HL-60 (cell line): ENCODE results near the gene LRRC71.

Experiments
- DNase-seq, 2 experiments: peaks; one replicate each; pipeline ENCODE4 v3.0.0-alpha.2; 2010 to 2020; ENCODE audit warnings: low read depth in 1 of 2, low spot score in 1 of 2
- H3K27ac ChIP-seq: fragments of 250-450 bp; sonication (Bioruptor Pico); replicated peaks from 2 replicates; pipeline ENCODE4 v1.5.1; 2020; ENCODE audit warnings: mild to moderate bottlenecking, moderate library complexity
- H3K27me3 ChIP-seq: fragments of 250-450 bp; sonication (Bioruptor Pico); 2 replicates; pipeline ENCODE4 v1.5.1; 2021; ENCODE audit warnings: mild to moderate bottlenecking, moderate library complexity; ENCODE audit not compliant: insufficient read depth, poor library complexity, severe bottlenecking
- H3K4me3 ChIP-seq: replicated peaks from 2 replicates; pipeline ENCODE4 v1.5.1; 2011; ENCODE audit warnings: mild to moderate bottlenecking, control low read depth, low read length; ENCODE audit not compliant: insufficient read depth
- GABPA ChIP-seq: IDR thresholded peaks from 2 replicates; pipeline ENCODE4 v1.6.1; 2012; ENCODE audit warnings: low read depth
- POLR2AphosphoS5 ChIP-seq: IDR thresholded peaks from 2 replicates; pipeline ENCODE4 v1.6.1; 2012; ENCODE audit warnings: low read depth
- SPI1 ChIP-seq: IDR thresholded peaks from 2 replicates; pipeline ENCODE4 v1.6.1; 2012; ENCODE audit warnings: low read depth, mild to moderate bottlenecking, borderline replicate concordance
- TF ChIP-seq, protein P1 (sequence below): IDR thresholded peaks from 2 replicates; pipeline ENCODE4 v1.6.1; 2012; ENCODE audit warnings: low read depth; ENCODE audit not compliant: insufficient replicate concordance
- TF ChIP-seq, protein P2 (sequence below): IDR thresholded peaks from one replicate; pipeline ENCODE4 v1.5.1; 2011; ENCODE audit warnings: low read length, control low read depth, inconsistent platforms; ENCODE audit not compliant: insufficient read depth

The LRRC71 gene

DNA sequence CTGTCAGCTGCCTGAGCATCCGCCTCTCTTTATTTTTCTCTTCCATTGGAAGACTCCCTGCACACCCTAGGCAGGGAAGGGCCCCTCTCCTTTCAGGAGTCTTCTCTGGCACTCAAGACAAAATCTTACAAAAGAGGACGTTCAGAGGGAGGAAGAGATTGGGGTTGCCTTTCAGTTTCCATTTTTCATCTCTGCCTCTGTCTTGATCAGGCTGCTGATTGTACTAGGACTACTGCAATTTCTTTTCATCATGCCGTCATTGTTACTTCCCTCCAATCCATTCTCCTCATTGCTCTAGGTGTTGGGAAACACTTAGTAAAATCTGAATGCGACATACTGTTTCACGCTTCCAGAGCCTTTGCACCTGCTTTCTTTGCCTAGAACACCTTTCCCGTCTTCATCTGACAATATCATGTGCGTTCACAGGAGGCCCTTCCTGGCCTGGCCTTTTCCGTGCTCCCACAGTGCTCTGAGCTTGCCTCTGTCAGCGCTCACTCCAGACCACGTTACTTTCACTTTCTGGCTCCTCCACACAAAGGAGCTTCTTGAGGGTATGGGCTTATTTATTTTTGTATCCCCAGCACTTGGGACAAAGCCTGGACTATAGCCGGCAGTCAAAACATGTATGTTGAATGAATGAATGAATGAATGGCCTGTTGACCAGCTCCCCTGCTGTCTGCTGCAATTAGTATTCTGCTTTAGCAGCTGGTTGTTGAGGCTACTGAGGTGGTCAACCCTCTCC lies 10.9 kb downstream of the LRRC71 start:
- no peak for DNase-seq
- no peak overlapping the region for H3K27ac ChIP-seq
- TF ChIP-seq GABPA (no peak), POLR2AphosphoS5 (no peak), SPI1 (no peak)
- TF ChIP-seq, protein P1, sequence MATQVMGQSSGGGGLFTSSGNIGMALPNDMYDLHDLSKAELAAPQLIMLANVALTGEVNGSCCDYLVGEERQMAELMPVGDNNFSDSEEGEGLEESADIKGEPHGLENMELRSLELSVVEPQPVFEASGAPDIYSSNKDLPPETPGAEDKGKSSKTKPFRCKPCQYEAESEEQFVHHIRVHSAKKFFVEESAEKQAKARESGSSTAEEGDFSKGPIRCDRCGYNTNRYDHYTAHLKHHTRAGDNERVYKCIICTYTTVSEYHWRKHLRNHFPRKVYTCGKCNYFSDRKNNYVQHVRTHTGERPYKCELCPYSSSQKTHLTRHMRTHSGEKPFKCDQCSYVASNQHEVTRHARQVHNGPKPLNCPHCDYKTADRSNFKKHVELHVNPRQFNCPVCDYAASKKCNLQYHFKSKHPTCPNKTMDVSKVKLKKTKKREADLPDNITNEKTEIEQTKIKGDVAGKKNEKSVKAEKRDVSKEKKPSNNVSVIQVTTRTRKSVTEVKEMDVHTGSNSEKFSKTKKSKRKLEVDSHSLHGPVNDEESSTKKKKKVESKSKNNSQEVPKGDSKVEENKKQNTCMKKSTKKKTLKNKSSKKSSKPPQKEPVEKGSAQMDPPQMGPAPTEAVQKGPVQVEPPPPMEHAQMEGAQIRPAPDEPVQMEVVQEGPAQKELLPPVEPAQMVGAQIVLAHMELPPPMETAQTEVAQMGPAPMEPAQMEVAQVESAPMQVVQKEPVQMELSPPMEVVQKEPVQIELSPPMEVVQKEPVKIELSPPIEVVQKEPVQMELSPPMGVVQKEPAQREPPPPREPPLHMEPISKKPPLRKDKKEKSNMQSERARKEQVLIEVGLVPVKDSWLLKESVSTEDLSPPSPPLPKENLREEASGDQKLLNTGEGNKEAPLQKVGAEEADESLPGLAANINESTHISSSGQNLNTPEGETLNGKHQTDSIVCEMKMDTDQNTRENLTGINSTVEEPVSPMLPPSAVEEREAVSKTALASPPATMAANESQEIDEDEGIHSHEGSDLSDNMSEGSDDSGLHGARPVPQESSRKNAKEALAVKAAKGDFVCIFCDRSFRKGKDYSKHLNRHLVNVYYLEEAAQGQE, result no peak
- TF ChIP-seq, protein P2, sequence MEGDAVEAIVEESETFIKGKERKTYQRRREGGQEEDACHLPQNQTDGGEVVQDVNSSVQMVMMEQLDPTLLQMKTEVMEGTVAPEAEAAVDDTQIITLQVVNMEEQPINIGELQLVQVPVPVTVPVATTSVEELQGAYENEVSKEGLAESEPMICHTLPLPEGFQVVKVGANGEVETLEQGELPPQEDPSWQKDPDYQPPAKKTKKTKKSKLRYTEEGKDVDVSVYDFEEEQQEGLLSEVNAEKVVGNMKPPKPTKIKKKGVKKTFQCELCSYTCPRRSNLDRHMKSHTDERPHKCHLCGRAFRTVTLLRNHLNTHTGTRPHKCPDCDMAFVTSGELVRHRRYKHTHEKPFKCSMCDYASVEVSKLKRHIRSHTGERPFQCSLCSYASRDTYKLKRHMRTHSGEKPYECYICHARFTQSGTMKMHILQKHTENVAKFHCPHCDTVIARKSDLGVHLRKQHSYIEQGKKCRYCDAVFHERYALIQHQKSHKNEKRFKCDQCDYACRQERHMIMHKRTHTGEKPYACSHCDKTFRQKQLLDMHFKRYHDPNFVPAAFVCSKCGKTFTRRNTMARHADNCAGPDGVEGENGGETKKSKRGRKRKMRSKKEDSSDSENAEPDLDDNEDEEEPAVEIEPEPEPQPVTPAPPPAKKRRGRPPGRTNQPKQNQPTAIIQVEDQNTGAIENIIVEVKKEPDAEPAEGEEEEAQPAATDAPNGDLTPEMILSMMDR, result no peak
- peaks cover 24% of the 10 kb centered on the region for H3K27me3 ChIP-seq
- no peak overlapping the region for H3K4me3 ChIP-seq

DNA sequence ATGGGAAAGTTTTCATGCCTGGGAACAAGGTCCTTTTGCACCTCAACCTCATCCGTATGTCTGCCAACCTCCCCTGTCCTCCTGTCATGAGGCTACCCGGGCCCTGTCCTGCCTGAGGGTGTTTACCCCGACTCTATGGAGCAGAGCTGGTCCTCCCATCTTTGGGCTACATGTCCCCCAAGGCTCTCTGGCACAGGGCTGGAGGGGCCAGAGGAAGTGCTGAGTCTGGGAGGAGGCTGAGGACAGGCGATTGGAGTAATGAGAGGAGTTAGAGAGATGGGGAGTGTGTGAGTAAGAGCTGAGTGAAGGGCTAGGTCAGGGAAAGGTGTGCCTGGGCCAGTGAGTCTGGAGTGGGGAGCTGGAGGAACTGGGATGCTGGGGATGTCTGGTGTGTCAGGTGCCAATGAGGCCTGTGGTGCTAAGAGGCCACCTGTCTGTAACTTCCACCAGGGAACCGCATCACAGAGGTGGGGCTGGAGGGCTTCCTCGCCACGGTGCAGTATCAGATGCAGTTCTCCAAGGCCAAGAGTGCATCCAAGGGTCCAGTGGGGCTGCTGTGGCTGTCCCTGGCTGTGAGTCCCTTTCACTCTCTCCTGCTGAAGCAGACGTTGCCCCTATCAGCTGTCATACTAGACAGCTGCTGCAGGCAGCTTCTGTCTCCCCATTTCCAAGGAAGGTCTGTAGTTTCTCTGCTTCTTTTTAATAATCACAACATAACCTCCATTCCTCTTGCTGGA lies 11.7 kb downstream of the LRRC71 start:
- Histone ChIP-seq H3K27ac (no peak overlapping the region), H3K4me3 (no peak overlapping the region), H3K27me3 (peaks cover 17% of the 10 kb centered on the region)
- TF ChIP-seq, protein P1, result no peak
- no peak for TF ChIP-seq POLR2AphosphoS5
- TF ChIP-seq SPI1, result no peak
- no peak for TF ChIP-seq GABPA
- TF ChIP-seq, protein P2, result no peak
- no peak for DNase-seq

DNA sequence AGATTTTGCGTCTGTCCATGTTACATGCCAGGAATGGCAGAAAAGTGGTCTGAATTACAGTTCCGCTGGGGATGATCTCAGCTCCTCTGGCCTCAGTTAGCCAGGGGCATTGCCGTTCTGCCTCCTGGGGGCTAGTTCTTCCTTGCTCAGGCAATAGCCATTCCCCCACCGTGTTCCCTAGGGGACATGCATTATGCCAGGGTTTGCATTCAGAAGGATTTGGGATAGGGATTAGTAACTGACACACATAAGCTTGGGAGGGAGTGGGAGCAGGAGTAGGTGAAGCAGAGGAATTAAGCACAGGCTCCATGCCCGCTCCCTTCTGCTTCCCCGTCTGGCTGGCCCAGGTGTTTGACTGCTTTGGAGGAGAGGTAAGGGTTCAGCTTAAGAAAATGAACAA lies 12.7 kb downstream of the LRRC71 start:
- Histone ChIP-seq H3K27me3 (peaks cover 11% of the 10 kb centered on the region), H3K27ac (no peak overlapping the region), H3K4me3 (no peak overlapping the region)
- TF ChIP-seq, protein P1, result no peak
- TF ChIP-seq POLR2AphosphoS5 (no peak), GABPA (no peak), SPI1 (no peak)
- TF ChIP-seq, protein P2, result no peak
- no peak for DNase-seq
